Measurements from ENCODE around the gene SMIM28.

Gene SMIM28

DNA sequence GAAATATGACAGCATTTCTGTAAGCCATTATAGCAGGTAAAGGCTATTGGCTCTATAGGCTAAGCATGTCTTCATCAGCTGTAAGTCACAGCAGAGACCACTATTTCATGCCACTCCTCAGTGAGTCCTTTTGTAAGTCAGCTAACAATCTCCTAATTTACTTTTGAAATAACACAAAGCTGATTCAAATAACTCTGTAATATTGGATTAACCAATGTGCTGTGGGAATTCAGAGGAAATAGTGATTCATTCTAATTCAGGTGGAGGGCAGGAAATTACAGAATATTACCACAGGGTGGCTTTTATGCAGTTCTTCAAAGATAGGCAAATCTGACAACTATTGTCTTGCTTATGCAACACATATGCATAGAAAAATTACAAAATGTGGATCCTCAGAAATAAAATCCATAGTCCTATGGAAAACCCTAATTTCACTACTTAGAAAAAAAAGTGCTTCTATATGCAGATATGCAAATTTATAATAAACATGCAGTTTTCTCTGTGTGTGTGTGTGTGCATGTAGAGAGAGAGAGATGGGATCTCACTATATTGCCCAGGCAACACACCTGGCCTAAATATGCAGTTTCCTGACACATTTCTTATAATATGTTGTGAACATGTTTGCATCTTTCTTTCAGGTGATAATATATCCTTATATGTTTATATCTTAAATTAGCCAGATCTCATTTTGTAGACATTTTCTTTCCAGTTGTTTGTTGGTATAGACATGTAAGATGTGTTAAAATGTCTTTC is 4.8 kb upstream of the SMIM28 start:
- DNase-seq (ENCODE audit: low read depth in 2 of 2, low spot score in 1 of 2), result no peak

- DNase-seq (ENCODE audit: low read depth in 2 of 2, low spot score in 1 of 2), result no peak
Measured at GRCh38 chr6:138374230-138374629, 3.5 kb upstream of the SMIM28 start.

GRCh38 chr6:138374815-138375214 is 2.9 kb upstream of the SMIM28 start:
- no peak for DNase-seq (ENCODE audit: low read depth in 2 of 2, low spot score in 1 of 2)

DNA sequence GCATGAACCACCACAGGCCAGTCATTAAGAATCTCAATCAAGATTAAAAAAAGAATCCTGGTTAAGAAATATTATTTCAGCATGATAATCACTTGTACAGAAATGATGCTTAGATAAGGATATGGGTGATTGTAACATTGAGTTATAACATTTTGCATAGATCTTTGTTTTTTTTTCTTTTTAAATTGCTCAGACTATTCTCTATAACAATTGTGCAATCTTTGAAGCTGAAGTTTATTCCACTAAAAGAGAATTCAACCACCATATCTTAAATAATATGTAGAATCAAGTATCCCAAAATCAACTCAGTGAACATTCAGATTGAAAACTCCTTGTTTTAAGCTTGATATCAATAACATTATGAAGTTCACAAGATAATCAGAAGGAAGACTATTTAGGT is 663 bp upstream of the SMIM28 start:
- no peak for DNase-seq (ENCODE audit: low read depth in 2 of 2, low spot score in 1 of 2)

- DNase-seq (ENCODE audit: low read depth in 2 of 2, low spot score in 1 of 2), result no peak
Measured at GRCh38 chr6:138378463-138378862, 758 bp downstream of the SMIM28 start.

DNA sequence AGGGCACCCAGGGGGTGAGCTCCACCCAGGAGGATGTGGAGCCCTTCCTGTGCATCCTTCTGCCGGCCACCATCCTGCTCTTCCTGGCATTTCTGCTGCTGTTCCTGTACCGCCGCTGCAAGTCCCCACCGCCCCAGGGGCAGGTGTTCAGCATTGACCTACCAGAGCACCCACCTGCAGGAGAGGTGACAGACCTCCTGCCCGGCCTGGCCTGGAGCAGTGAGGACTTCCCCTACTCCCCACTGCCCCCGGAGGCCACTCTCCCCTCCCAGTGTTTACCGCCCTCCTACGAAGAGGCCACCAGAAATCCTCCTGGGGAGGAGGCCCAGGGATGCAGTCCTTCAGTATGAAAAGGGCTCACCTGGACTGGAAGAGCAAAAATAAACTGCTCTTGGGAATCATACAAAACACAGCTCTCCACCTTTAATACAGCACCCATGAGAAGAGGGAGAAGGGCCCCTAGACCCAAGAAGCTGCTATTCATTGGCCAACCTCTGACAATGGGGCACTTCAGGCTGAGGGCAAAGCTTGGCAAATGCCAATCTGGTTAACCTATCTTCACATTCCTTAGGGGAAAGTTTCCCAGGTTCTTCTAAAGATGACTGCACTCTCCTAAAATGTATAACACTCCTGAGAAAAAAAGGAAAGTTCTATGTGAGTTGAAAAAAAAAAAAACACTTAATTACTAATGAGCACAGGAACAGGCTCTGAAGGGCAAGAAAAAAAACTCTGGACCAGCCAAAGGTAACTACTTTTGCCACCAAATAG is 5.0 kb downstream of the SMIM28 start:
- no peak for DNase-seq (ENCODE audit: low read depth in 2 of 2, low spot score in 1 of 2)

DNA sequence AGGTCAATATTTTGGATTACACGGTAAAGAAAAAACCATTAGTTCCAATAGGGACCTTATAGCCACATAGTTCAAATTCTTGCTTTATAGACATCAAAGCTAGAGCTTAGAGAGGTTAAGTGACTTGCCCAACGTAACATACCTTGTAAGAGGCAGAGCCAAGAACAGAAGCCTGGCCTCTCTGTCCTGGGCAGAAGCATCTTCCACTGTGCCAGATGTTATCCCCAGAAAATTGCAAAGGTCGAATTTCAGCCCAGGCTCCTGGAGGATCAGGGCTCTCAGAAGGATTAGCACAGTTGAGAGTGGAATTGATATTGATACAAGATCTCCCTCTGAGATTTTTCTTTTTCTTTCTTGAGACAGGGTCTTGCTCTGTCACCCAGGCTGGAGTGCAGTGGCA is 6.1 kb downstream of the SMIM28 start:
- no peak for DNase-seq (ENCODE audit: low read depth in 2 of 2, low spot score in 1 of 2)

DNA sequence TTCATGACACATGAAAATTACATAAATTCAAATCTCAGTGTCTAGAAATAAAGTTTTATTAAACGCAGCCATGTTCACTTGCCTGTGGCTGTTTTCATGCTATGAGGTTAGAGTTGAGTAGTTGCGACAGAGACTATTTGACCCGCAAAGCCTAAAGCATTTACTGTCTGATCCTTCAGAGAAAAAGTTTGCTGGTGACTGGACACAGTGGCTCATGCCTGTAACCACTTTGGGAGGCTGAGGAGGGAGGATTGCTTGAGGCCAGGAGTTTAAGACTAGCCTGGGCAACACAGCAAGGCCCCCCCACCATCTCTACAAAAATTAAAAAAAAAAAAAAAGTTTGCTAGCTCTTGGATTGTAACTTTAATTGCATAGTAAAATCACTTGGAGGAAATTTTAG is 9.2 kb downstream of the SMIM28 start:
- no peak for DNase-seq (ENCODE audit: low read depth in 2 of 2, low spot score in 1 of 2)

- no peak for DNase-seq (ENCODE audit: low read depth in 2 of 2, low spot score in 1 of 2)
Measured at GRCh38 chr6:138387577-138388368, 10.1 kb downstream of the SMIM28 start.

- no peak for DNase-seq (ENCODE audit: low read depth in 2 of 2, low spot score in 1 of 2)
Measured at GRCh38 chr6:138389551-138389950, 11.8 kb downstream of the SMIM28 start.

DNA sequence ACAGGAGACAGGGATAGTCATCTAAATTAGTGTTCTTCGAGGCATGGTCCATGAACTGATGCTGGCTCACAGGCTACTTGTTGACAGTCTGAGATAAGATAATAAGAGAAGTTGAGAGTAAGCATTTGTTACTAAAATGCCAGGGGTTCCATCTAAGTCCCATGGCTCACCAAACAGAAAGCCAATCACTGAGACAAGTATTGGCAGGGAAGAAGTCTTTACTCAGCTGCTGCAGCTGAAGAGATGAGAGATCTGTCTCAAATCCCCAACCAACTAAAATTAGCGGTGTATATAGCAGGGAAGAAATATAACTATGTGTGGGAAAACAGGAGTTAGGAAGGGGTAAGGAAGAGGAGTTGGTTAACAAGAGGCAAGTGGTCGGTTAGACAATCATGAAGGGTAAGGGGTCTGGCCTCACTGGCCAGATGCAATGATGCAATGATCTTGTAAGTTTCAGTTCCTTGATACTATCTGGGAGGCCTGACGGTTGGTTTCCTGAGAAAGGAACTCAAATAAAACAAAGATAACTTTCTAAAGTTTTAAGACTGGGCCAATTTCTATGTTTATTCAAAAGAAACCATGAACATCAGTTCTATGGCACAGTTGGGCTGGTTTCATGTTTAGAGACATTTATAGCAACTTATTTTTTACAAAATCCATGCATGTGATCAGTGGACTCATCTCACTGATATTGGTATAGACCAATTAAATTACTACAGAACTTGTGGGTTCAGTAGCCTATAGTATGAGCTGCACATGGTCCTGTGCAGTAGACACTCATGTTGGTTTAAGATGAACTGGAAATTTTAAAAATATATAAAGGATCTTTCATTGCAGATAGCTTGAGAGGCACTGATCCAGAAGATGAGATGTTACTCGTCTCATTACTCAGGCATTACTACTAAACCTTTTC is 16.4 kb downstream of the SMIM28 start:
- DNase-seq (ENCODE audit: low read depth in 2 of 2, low spot score in 1 of 2), result no peak

DNA sequence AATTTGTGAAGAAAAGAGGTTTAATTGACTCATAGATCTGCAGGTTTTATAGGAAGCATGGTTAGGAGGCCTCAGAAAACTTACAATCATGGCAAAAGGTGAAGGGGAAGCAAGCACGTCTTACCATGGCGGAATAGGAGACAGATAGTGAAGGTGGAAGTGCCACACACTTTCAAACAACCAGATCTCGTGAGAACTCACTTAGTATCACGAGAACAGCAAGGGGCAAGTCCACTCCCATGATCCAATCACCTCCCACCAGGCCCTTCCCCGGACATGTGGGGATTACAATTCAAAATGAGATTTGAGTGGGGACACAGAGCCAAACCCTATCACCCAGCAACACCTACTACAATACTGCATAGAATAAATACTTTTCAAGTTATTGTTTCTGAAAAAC is 19.0 kb downstream of the SMIM28 start:
- no peak for DNase-seq (ENCODE audit: low read depth in 2 of 2, low spot score in 1 of 2)

DNA sequence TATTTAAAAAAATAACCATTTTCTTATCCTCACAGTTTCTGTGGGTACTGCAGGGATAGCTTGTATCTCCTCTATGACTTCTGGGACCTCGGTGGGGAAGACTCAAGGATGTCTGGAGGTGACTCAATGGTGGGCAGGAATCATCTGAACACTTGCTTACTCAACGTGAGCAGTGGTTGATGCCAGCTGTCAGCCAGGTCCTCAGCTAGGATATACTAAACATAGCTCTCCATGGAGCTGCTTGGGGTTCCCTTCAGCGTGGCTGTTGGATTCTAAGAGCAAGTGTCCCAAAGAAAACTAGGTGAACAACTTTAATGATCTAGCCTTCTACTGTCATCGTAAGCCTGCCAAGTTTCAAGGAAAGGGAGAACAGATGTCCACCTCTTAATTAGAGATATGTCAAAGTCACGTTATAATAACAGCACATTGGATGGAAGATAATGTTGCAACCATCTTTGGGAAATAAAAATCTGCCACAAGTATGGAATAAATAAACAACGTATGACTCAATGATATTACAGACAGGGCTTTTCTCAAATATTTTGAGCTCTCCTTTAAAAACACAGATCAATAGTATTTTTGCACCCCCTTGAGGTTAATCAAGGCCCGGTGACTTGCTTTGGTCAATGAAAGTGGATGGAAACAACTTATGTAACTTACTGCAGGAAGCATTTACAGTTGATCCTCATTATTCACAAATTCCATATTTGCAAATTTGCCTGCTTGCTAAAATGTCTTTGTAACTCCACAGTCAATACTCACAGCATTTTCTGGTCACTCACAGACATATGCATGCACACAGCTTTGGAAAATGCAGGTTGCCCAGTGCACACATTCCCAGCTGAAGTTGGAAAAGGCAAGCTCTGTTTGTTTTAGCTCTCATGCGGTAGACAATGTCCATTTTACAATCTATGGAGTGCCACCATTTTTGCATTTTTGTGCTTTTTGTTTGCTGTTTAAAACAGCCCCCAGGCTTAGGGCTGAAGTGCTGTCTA is 19.7 kb downstream of the SMIM28 start:
- no peak for DNase-seq (ENCODE audit: low read depth in 2 of 2, low spot score in 1 of 2)

- no peak for DNase-seq (ENCODE audit: low read depth in 2 of 2, low spot score in 1 of 2)
Measured at GRCh38 chr6:138400326-138400725, 22.6 kb downstream of the SMIM28 start.

GRCh38 chr6:138401960-138402837 is 24.5 kb downstream of the SMIM28 start:
- no peak for DNase-seq (ENCODE audit: low read depth in 2 of 2, low spot score in 1 of 2)

- no peak for DNase-seq (ENCODE audit: low read depth in 2 of 2, low spot score in 1 of 2)
Measured at GRCh38 chr6:138402838-138403187, 25.1 kb downstream of the SMIM28 start.

- no peak for DNase-seq (ENCODE audit: low read depth in 2 of 2, low spot score in 1 of 2)
Measured at GRCh38 chr6:138403324-138403800, 25.7 kb downstream of the SMIM28 start.

DNA sequence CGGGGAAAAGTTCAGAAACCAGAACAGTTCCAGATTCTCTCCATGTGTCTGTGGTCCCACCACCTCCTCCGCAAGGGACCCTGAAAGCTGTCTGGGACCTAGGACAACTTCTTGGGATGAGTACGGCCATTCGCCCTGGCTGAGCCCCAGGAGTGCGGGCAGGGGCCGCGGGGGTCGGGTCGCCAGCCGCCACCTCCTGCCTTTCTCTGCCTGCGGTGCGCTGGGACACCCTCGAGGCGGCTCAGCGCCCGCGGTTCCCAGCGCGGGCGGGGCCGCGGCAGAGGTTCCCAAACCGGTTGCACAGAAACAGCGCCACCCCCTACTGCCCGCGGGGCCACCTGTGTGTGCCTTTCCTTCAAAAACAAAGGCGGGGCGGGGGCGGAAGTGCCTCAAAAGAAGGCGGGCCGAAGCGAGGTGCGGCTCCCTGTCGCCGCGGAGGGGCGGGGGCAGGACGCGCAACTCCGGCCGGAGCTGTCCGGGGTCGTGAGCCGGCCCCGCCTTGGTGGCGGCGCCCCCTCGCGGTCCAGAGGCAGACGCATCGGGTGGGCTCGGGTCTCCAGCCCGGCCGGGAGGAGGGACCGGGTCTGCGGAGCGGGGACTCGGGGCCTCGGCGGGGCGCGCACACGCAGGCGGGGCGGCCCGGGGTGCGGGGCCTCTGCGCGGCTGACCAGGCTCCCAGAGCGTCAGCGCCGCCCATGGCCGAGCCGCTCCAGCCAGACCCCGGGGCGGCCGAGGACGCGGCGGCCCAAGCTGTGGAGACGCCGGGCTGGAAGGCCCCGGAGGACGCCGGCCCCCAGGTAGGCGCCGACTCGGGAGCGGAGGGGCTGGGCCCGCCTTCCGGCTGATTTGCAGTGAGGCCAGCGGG is 26.3 kb downstream of the SMIM28 start, which contains the start of gene HEBP2:
TSS of gene HEBP2 (plus strand) at position 423 of the 865 bp plus-strand sequence. CDS start at position 696, 273 bp downstream.
- DNase-seq (ENCODE audit: low read depth in 2 of 2, low spot score in 1 of 2), result peak; percentile 70 to 84

Data from stimulated activated CD8-positive, alpha-beta memory T cell treated with anti-CD3 and anti-CD28 coated beads, Interleukin-4, amount 100 ng/mL, for 4 hours (primary cell).